DMS79 treated with DMSO at 0.1 percent for 48 hours (cell line): Measurements from ENCODE around the gene CFAP69.
"Not testable (repeated sequence)": the region's sequence is repeated elsewhere in the genome, so short reads cannot be mapped to it uniquely, and the experiment has no call there.

Experiments
- DNase-seq: peaks from one replicate; lab custom pipeline; 2025; lab: John Stamatoyannopoulos, UW

The CFAP69 gene

DNA sequence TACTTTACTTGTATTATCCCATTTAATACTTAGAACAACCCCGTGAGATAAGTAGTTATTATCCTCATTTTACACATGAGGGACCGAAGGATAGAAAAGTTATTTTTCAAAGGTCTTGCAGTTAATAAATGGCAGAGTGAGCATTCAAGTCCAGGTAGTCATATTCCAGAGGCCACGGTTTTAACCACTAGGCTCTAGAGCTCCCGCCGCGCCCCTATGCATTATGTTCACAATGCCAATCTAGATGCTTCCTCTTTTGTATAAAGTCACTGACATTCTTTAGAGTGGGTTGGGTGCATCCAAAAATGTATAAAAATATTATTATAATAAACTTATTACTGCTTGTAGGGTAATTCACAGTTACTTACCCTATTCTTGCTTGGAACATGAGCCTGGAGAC lies 11.4 kb upstream of the CFAP69 start:
- no peak for DNase-seq

DNA sequence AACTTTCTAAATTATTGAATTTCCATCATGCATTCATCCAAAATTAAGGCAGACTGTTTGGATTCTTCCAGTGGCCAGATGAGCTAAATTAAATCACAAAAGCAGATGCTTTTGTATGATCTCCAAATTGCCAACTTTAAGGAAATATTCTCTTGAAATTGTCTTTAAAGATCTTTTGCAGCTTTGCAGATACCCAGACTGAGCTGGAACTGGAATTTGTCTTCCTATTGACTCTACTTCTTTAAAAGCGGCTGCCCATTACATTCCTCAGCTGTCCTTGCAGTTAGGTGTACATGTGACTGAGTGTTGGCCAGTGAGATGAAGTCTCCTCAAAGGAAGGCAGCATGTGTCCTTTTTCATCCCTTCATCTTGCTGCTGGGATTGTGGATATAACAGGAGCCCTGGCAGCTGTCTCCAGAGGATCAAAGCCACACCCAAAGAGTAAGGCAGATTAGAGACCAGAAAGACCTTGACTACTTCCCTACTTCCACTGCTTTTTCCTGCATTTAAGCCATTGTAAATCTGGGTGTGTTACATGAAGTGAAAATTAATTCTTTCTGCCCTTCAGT lies 8.2 kb upstream of the CFAP69 start:
- DNase-seq = no peak

DNA sequence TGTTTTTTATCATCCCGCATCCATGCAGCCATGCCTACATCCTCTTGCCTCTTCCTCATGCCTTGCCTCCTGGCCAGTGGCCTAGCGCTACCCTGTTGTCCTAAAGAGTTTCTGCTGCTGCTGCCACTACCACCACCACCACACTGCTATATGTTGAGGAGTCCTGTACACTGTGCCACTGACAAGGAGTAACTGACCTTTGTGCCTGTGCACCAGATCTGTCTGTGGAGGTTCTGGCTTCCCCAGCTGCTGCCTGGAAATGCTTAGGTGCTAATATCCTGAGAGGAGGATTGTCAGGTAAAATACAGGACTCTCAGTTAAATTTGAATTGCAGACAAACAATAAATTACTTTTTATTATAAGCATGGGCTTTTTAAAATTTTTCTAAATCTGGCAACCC lies 7.0 kb upstream of the CFAP69 start:
- no peak for DNase-seq

DNA sequence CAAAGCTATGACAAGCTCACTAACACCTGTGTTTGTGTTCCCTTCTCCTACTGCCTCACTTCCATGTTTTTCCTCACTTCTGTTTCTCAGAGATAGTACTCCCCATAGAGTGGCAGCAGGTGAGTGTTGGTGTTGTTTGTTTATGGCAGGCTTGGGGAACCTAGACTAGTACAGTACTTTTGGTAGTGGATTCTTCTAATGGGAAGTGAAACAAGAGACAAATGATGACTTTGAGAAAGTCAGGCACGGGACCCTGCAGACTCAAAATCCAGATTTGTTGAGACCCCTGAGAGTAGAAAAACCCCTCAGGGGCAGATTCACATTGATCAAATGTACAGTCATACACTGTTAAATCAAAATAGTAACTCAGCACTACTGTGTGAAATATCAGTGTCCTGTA lies 6.4 kb upstream of the CFAP69 start:
- no peak for DNase-seq

GRCh38 chr7:90239050-90239449 lies 5.9 kb upstream of the CFAP69 start:
- no peak for DNase-seq

DNA sequence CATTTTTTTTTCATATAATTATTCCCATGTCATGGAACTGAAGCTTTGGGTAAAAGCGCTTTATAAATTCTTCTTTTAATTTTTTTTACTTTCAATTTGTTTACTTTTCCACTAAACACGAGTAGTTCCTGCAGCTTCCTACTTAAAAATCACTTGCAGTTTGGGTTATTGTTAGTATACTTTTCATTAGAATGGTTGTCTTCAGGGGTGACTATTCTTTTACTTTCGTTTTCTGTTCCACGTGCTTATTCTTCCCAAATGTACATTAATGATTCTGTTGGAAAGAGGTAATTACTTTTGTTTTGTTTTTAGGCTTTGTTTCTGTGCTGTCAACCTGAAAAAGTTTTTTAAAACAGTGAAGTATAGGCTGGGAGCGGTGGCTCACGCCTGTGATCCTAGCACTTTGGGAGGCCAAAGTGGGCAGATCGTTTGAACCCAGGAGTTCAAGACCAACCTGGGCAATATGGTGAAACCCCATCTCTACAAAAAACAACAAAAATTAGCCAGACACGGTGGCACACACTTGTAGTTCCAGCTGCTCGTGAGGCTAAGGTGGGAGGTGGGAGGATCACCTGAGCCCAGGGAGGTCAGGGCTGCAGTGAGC lies 5.2 kb upstream of the CFAP69 start:
- no peak for DNase-seq

DNA sequence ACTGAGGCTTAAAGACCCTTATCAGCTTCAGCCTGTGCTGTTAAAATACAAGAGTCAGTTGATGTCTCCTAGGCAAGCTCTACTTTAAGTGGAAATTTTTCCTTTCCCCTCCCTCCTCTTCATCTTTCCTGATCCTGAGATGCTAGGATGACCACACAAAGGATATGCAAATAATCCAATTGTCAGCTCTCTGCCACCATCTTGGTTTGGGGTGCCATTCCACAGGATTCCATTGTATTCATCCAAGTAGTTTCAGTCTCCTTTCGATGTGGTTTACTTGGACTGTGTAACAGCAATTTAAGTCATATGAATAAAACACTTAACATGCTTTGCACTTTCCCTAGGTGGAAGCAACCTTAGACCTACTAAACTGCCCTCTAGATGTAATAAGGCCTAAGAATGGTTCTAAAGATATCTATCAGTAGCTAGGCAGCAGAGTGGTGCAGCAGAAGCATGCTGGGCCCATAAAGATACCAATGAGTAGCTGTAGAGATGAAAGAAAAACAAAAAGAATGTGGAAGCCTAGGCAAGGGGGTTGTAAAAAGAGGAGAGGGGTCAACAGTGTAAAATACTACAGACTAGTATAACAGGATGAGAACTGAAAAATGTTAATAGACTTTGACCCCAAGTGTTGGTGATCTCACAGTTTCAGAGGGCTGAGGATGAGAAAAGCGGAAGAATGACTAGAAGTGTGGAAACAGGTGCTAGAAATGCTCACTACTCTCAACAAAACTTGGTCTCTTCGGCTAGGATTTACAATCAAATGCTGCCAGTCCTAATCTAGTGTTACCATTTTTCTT lies 2.4 kb upstream of the CFAP69 start:
- DNase-seq = no peak

GRCh38 chr7:90243556-90243955 lies 1.4 kb upstream of the CFAP69 start:
- no peak for DNase-seq

DNA sequence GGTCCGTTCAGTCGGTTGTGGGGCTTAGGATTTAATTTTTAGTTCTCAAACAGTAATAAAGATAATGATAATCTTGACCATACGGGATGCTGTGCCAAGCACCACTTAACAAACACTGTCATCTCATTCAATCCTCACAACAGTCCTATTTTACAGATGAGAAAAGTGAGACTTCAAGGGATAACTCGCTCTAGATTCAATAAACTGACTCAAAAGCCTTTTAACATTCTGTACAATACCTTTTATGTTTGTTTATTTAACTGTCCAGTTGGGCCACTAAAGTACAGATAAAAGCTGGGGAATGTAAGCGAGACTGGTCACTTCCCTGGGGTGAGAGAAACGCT lies 437 bp upstream of the CFAP69 start:
- DNase-seq = no peak

DNA sequence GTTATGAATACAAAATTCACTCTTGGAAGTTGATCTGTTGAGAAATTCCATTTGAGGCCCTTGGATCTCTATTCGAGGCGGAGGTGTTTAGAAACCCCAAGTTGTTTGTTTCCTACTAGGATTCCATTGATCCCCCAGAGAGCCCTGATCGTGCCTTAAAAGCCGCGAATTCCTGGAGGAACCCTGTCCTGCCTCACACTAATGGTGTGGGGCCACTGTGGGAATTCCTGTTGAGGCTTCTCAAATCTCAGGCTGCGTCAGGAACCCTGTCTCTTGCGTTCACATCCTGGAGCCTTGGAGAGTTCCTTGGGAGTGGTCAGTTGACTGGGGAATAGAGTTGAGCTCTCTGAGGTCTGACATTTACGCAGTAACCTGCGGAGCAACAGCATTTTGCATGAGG lies 1.2 kb downstream of the CFAP69 start:
- DNase-seq = no peak

- DNase-seq = no peak
Measured at GRCh38 chr7:90248706-90249105, 3.7 kb downstream of the CFAP69 start.

GRCh38 chr7:90250601-90251303 lies 5.8 kb downstream of the CFAP69 start:
- DNase-seq = no peak

GRCh38 chr7:90251304-90251635 lies 6.3 kb downstream of the CFAP69 start:
- DNase-seq = no peak

DNA sequence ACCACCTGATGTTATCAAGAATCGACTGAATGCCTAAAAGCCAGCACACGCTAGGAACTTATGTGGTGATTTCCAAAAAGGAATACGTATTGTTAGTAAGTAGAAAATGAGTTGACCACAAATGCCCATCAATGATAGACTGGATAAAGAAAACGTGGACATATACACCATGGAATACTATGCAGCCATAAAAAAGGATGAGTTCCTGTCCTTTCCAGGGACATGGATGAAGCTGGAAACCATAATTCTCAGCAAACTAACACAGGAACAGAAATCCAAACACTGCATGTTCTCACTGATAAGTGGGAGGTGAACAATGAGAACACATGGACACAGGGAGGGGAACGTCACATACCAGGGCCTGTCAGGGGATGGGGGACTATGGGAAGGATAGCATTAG lies 11.0 kb downstream of the CFAP69 start:
- DNase-seq = not testable (repeated sequence)

- no peak for DNase-seq
Measured at GRCh38 chr7:90256778-90257177, 11.8 kb downstream of the CFAP69 start.

- DNase-seq = no peak
Measured at GRCh38 chr7:90261441-90261840, 16.5 kb downstream of the CFAP69 start.

DNA sequence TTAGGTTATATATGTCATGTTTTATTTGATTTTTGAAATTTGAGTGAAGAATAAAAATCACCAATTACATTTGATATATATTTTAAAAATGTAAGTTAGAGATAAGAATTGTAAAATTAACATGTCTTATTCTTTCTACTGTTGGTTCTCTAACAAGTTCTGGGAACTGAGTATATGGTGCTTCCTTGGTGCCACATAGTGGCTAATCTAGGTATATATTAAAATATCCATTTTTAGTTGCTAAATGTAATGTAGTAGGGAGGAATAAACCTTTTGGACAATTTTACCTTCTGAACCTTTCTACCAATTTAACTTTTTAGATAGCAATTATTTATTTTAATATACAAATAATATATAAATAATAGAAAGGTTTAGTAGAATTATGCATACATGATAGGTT lies 17.5 kb downstream of the CFAP69 start:
- no peak for DNase-seq

DNA sequence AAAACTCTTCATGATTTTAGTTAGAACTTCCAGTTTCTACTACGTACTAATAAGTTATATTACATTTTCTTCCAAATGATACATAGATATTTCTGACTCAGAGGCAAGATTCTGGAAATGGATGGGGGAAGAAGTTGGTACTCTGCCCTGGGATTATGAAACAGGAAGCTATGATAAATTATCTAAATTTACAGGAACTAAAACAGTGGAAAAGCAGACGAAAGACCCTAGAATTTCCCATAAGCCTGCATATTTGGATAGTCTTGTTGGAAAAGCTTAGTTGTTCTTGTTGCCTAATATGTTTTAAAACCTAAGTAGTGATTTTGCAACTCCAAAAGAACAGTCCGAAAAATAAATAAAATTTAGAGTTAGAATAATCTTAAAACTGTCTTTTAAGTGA lies 21.8 kb downstream of the CFAP69 start:
- no peak for DNase-seq

GRCh38 chr7:90267263-90267858 lies 22.4 kb downstream of the CFAP69 start:
- no peak for DNase-seq

GRCh38 chr7:90269163-90269562 lies 24.2 kb downstream of the CFAP69 start:
- DNase-seq = no peak

GRCh38 chr7:90270431-90271178 lies 25.6 kb downstream of the CFAP69 start:
- DNase-seq = no peak

- no peak for DNase-seq
Measured at GRCh38 chr7:90271753-90272152, 26.8 kb downstream of the CFAP69 start.
